ENCODE results near the gene PIGS.
A peak's percentile ranks its signal among the peaks of the same experiment; 100 is the strongest.
"Not testable (repeated sequence)": the region's sequence is repeated elsewhere in the genome, so short reads cannot be mapped to it uniquely, and the experiment has no call there.

The PIGS gene

GRCh38 chr17:28523186-28523585, 48.1 kb downstream of the PIGS start:
- Mint-ChIP-seq H3K4me1 (peaks cover 94% of the 10 kb centered on the region), H3K9me3 (no peaks in the 10 kb centered on the region), H3K27ac (no peak overlapping the region), H3K4me3 (no peak overlapping the region), H3K27me3 (ENCODE audit: low read depth, poor library complexity) (peaks cover 7% of the 10 kb centered on the region), H3K36me3 (ENCODE audit: low read depth) (no peaks in the 10 kb centered on the region)
- no peak for DNase-seq
- TF ChIP-seq CTCF (IDR thresholded peaks at IDR 0.05) = no peak

DNA sequence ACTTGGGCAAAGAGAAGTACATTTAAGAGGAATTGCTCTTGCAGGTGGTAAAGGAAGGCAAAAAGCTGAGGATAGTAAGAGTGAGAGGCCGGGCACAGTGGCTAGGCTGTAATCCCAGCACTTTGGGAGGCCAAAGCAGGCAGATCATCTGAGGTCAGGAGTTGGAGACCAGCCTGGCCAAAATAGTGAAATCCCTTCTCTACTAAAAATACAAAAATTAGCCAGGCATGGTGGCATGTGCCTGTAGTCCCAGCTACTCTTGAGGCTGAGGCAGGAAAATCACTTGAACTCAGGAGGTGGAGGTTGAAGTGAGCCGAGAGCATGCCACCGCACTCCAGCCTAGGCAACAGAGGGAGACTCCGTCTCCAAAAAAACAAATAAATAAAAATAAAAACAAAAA, 49.0 kb downstream of the PIGS start:
- Mint-ChIP-seq H3K4me1 (peaks cover 86% of the 10 kb centered on the region), H3K27me3 (ENCODE audit: low read depth, poor library complexity) (peaks cover 10% of the 10 kb centered on the region)
- H3K27ac Mint-ChIP-seq; DNase-seq; H3K36me3 Mint-ChIP-seq (ENCODE audit: low read depth); H3K4me3 Mint-ChIP-seq; H3K9me3 Mint-ChIP-seq: not testable (repeated sequence)

GRCh38 chr17:28521311-28522085, 49.8 kb downstream of the PIGS start:
- Mint-ChIP-seq H3K4me1 (peaks cover 78% of the 10 kb centered on the region), H3K9me3 (peaks cover 4% of the 10 kb centered on the region), H3K27ac (no peak overlapping the region), H3K36me3 (ENCODE audit: low read depth) (no peaks in the 10 kb centered on the region), H3K4me3 (no peak overlapping the region), H3K27me3 (ENCODE audit: low read depth, poor library complexity) (peaks cover 14% of the 10 kb centered on the region)
- no peak for TF ChIP-seq CTCF (IDR thresholded peaks at IDR 0.05)
- DNase-seq = peak; percentile 88

DNA sequence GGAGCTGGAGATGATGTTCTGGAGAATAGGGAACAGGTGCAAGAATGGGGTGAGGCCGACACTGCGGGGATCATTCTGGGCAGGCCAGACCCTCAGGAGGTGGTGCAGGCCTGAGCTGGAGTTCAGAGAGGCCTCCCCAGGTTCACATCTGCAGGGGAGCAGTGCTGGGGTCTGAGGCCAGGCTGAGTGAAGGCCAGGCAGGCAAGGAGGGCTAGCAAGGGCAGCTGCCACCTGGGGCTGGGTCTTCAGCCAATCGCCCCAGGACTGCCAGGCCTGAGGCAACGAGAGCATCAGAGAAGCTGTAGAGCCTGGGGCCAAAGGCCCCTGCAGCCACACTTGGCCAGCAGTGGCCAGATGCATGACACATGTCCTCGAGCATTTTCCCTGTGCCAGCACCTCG, 50.6 kb downstream of the PIGS start:
- peaks cover 70% of the 10 kb centered on the region for H3K4me1 Mint-ChIP-seq
- peaks cover 18% of the 10 kb centered on the region for H3K27me3 Mint-ChIP-seq (ENCODE audit: low read depth, poor library complexity)
- H3K4me3 Mint-ChIP-seq = no peak overlapping the region
- DNase-seq = no peak
- H3K9me3 Mint-ChIP-seq = peaks cover 11% of the 10 kb centered on the region
- TF ChIP-seq CTCF (IDR thresholded peaks at IDR 0.05) = no peak
- no peaks in the 10 kb centered on the region for H3K36me3 Mint-ChIP-seq (ENCODE audit: low read depth)
- H3K27ac Mint-ChIP-seq = no peak overlapping the region

DNA sequence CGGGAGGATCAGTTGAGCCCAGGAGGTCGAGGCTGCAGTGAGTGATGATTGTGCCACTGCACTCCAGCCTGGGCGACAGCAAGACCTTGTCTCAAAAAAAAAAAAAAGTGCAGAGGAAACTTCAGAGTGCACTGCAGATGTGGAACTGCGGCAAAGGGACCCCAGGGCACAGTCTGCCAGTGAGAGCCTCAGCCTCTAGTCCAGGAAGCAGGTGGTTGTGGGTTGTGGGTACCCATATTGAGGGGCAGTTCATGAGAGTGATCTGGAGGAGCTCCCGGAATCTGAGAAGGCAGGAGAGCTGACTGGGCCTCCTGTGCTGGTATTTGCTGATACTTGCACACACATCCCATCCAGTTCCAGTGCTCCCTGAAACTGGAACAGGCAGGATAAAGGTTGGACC, 52.1 kb downstream of the PIGS start:
- Mint-ChIP-seq H3K27me3 (ENCODE audit: low read depth, poor library complexity) (peaks cover 18% of the 10 kb centered on the region), H3K36me3 (ENCODE audit: low read depth) (no peaks in the 10 kb centered on the region), H3K9me3 (peaks cover 11% of the 10 kb centered on the region), H3K4me3 (no peak overlapping the region), H3K4me1 (peaks cover 55% of the 10 kb centered on the region), H3K27ac (no peak overlapping the region)
- no peak for DNase-seq
- TF ChIP-seq CTCF (IDR thresholded peaks at IDR 0.05) = no peak

DNA sequence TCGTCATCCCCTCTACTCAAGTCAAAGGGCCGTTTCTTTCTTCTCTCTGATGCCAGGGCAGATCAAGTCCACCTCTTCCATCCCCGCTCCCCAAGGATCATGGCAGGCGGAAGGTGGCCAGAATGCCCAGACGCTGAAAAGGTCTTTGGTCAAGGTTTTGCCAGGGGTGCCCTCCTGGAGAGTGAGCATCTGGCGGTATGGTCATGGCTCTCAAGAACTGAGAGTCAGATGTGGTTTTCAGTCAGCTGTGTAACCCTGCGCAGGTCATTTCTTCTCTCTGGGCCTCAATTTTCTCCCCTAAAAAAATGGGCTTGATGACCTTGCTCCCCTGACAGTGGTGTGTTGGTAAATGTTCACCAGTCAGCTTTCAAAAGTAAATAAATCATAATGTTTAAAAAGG, 52.7 kb downstream of the PIGS start:
- TF ChIP-seq CTCF (IDR thresholded peaks at IDR 0.05) = no peak
- Mint-ChIP-seq H3K4me1 (peaks cover 55% of the 10 kb centered on the region), H3K27me3 (ENCODE audit: low read depth, poor library complexity) (peaks cover 21% of the 10 kb centered on the region)

More for the DNA sequence above, 52.7 kb downstream of the PIGS start:
- no peak overlapping the region for H3K27ac Mint-ChIP-seq
- no peaks in the 10 kb centered on the region for H3K36me3 Mint-ChIP-seq (ENCODE audit: low read depth)
- no peak for DNase-seq
- peaks cover 11% of the 10 kb centered on the region for H3K9me3 Mint-ChIP-seq
- no peak overlapping the region for H3K4me3 Mint-ChIP-seq
